Sigmoid colon (tissue), 7 donors: ENCODE measurements around the gene CTNNAL1. TPM values are rescaled to one million over a fixed set of nuclear protein-coding genes. Genes with fewer than 3 reads are reported as not detected.

Source experiments
- DNase-seq: peaks from one replicate; pipeline ENCODE4 v3.0.0-alpha.2; 2019
- H3K27ac ChIP-seq, 4 donors: fragments of 200-600 bp; sonication (generic); one replicate each; pipeline ENCODE4 v1.5.1; 2016 to 2019; ENCODE audit warnings: mild to moderate bottlenecking in 1 of 4
- H3K27me3 ChIP-seq, 3 donors: fragments of 200-600 bp; sonication (generic); one replicate each; pipeline ENCODE4 v1.5.1; 2019; ENCODE audit warnings: mild to moderate bottlenecking in 1 of 3
- H3K36me3 ChIP-seq, 4 donors: fragments of 200-600 bp; sonication (generic); one replicate each; pipeline ENCODE4 v1.5.1; 2016 to 2019
- H3K4me1 ChIP-seq, 4 donors: fragments of 200-600 bp; sonication (generic); one replicate each; pipeline ENCODE4 v1.5.1; 2017 to 2019
- H3K4me3 ChIP-seq, 4 donors: fragments of 200-600 bp; sonication (generic); one replicate each; pipeline ENCODE4 v1.5.1; 2017 to 2019; ENCODE audit warnings: mild to moderate bottlenecking in 2 of 4, moderate library complexity in 1 of 4
- H3K9me3 ChIP-seq, 4 donors: fragments of 200-600 bp in 3 of 4; sonication (generic) in 3 of 4; one replicate each; pipeline versions ENCODE4 v1.5.1 to v1.6.1; 2013 to 2019
- EP300 ChIP-seq, 4 donors: sonication (generic); formaldehyde crosslinking; IDR thresholded peaks; one replicate each; pipeline ENCODE4 v1.6.1; 2017; ENCODE audit warnings: antibody characterized with exemption in 4 of 4
- POLR2A ChIP-seq, 2 donors: fragments of 450-650 bp; IDR thresholded peaks; one replicate each; pipeline ENCODE4 v1.6.1; 2016; ENCODE audit warnings: antibody characterized with exemption in 2 of 2, mild to moderate bottlenecking in 2 of 2, moderate library complexity in 2 of 2
- POLR2AphosphoS5 ChIP-seq, 4 donors: sonication (generic); formaldehyde crosslinking; IDR thresholded peaks; one replicate each; pipeline ENCODE4 v1.6.1; 2017; ENCODE audit warnings: antibody characterized with exemption in 4 of 4
- WGBS, 2 donors: extraction: QIAGEN DNeasy Blood & Tissue Kit; methylation state at CpG; one replicate each; pipeline ENCODE4 v1.1.7; 2013; 5-methylcytosine and 5-hydroxymethylcytosine counted together
- intact Hi-C: fragments of 100-400 bp; cut with DNase I; formaldehyde crosslinking; loops from one replicate; pipeline ENCODE4 v1.15.1; 2023
- polyA plus RNA-seq, 3 donors: library from polyadenylated mRNA; stranded (reverse); fragments of 200-250 nt; gene quantifications; one replicate each; pipeline ENCODE4 v1.2.3, GENCODE V29; 2013
- total RNA-seq, 4 donors: library from RNA; depleted of rRNA; stranded (reverse); fragments of >200 nt; gene quantifications; one replicate each; pipeline ENCODE4 v1.1.0, GENCODE V29; 2016
- TF ChIP-seq, protein P1 (sequence below), 4 experiments: fragments of 450-650 bp in 3 of 4; fragments of 200-600 bp in 1 of 4; IDR thresholded peaks; one replicate each; pipeline ENCODE4 v1.5.1; 2016 to 2019; ENCODE audit warnings: antibody characterized with exemption in 4 of 4, mild to moderate bottlenecking in 3 of 4, moderate library complexity in 2 of 4
- donor health status: healthy with polysubstance abuse.
- donor health status: Bipolar disorder and iron deficiency.
- donor health status: healthy.

CTNNAL1 gene
- total and polyA plus RNA-seq, 7 donors = 18.7 to 56.8 (median 36.4) TPM

DNA sequence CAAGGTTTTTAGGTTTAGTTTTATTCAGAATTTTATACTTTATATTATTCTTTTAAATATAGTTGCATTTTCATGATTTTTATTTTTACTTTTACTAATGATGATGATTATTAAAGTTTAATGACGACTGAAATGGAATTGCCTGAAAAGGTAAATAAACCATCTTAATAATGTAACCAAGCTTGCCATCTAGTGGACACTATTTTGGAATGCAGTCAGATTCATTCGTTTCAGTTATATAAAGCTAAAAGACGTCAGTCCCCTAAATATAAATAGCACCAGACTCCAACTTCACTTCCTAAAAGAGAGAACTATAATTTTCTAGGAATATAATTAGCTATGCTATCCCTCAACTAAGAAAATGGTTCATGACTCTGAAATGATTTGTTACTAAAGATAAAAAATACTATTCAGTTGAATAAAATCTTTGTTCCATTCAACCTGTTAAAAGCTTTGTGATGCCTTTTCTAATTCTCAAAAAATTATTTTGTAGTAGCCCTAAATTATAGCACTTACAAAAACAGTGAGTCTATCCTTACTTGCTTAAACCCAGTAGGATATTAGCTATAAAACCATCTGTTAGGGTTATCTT lies 59.2 kb downstream of the CTNNAL1 start:
- no peak for DNase-seq
- H3K9me3 ChIP-seq = no peaks in the 10 kb centered on the region
- no peaks in the 10 kb centered on the region for H3K27me3 ChIP-seq
- H3K36me3 ChIP-seq = peaks cover 0 to 9% (median 0%) of the 10 kb centered on the region in 4 donors
- H3K4me1 ChIP-seq = peaks cover 0 to 10% (median 8%) of the 10 kb centered on the region in 4 donors
- intact Hi-C loops = loop anchor here (2.0 kb wide), 1 partner anchor 19 kb away; the partner anchor contains the start of genes ABITRAM and ELP1
- no peak overlapping the region for H3K4me3 ChIP-seq
- peak in 1 of 4 donors; percentile 37 for TF ChIP-seq POLR2AphosphoS5 (IDR thresholded peaks at IDR 0.05)
- TF ChIP-seq EP300 (IDR thresholded peaks at IDR 0.05) = no peak
- TF ChIP-seq, protein P1, sequence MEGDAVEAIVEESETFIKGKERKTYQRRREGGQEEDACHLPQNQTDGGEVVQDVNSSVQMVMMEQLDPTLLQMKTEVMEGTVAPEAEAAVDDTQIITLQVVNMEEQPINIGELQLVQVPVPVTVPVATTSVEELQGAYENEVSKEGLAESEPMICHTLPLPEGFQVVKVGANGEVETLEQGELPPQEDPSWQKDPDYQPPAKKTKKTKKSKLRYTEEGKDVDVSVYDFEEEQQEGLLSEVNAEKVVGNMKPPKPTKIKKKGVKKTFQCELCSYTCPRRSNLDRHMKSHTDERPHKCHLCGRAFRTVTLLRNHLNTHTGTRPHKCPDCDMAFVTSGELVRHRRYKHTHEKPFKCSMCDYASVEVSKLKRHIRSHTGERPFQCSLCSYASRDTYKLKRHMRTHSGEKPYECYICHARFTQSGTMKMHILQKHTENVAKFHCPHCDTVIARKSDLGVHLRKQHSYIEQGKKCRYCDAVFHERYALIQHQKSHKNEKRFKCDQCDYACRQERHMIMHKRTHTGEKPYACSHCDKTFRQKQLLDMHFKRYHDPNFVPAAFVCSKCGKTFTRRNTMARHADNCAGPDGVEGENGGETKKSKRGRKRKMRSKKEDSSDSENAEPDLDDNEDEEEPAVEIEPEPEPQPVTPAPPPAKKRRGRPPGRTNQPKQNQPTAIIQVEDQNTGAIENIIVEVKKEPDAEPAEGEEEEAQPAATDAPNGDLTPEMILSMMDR (IDR thresholded peaks at IDR 0.05) = peak; percentile 6 to 55 (median 44)
- TF ChIP-seq POLR2A (IDR thresholded peaks at IDR 0.05) = no peak
- H3K27ac ChIP-seq = peak overlapping the region in 3 of 4 donors; percentile 29 to 62 (median 62)
- WGBS, 2 donors = 3 to 5% methylated on average over 3 of the region's 3 CpGs

DNA sequence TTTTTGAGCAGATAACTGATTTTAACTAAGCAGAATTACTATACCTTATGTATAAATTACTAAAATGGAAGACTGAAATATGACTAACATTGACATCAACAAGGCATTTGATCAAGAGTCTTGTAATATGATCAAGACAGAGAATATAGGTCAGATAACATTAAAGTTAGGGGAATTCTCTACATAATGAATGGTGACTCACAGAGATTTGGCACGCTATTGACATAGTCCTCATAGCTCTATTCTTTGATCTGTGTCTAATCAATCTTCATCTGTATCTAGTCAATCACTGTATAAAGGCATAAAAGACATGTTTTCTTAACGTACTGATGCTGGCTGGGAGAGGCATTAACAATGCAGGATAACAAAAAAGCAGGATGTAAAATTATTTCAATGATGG lies 61.7 kb downstream of the CTNNAL1 start:
- Histone ChIP-seq H3K27me3 (no peaks in the 10 kb centered on the region), H3K36me3 (peaks cover 0 to 12% (median 0%) of the 10 kb centered on the region in 4 donors), H3K4me3 (no peak overlapping the region), H3K27ac (no peak overlapping the region), H3K4me1 (peaks cover 0 to 10% (median 8%) of the 10 kb centered on the region in 4 donors), H3K9me3 (no peaks in the 10 kb centered on the region)
- WGBS, 2 donors = 71 to 88% methylated on average over 2 of the region's 2 CpGs
- intact Hi-C loops = no loop called here
- DNase-seq = no peak
- TF ChIP-seq EP300 (IDR thresholded peaks at IDR 0.05) = no peak
- TF ChIP-seq, protein P1 (IDR thresholded peaks at IDR 0.05) = no peak
- no peak for TF ChIP-seq POLR2A (IDR thresholded peaks at IDR 0.05)
- TF ChIP-seq POLR2AphosphoS5 (IDR thresholded peaks at IDR 0.05) = no peak

DNA sequence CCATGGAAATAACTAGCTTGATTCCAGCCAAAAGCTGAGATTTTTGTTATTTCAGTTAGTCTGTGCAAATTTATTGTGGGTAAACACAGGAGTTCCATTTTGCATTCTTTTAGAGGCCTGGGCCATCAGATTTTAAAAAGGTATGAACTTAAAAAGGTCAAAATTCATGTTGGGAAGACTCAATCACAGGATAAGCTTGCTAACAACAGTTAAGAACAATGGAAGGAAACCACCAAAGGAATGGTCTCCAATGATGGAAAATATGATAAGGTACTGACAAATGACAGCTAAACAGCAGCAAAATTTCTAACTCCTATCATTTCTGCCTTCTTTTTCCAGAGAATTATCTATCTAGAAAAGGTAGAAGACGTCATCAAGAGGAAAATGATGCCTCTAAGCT lies 63.1 kb downstream of the CTNNAL1 start:
- TF ChIP-seq EP300 (IDR thresholded peaks at IDR 0.05) = no peak
- TF ChIP-seq POLR2A (IDR thresholded peaks at IDR 0.05) = no peak
- no peak for TF ChIP-seq POLR2AphosphoS5 (IDR thresholded peaks at IDR 0.05)
- TF ChIP-seq, protein P1 (IDR thresholded peaks at IDR 0.05) = no peak
- WGBS, 2 donors = 76 to 90% methylated on average over 1 of the region's 1 CpG
- no peak for DNase-seq
- Histone ChIP-seq H3K4me3 (no peak overlapping the region), H3K9me3 (no peaks in the 10 kb centered on the region), H3K27me3 (no peaks in the 10 kb centered on the region), H3K27ac (no peak overlapping the region), H3K36me3 (peaks cover 0 to 12% (median 0%) of the 10 kb centered on the region in 4 donors), H3K4me1 (peaks cover 0 to 10% (median 8%) of the 10 kb centered on the region in 4 donors)
- intact Hi-C loops = no loop called here

DNA sequence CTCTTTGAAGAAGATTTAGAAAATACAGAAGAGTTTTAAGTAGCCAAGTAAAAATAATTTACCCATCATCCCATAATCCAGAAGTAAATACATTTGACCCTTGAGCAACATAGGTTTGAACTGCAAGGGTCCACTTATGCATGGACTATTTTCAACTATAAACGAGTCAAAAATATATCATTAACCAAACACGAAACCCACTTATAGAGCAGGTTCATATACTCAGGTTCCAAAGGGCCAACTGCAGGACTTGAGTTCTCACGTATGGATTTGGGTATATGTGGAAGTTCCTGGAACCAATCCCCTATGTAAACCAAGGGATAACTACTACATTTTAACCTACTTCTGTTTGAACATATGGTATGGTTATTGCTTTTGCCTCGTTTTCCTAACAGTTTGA lies 73.3 kb downstream of the CTNNAL1 start:
- H3K4me1 ChIP-seq = peaks cover 0 to 7% (median 6%) of the 10 kb centered on the region in 4 donors
- no peaks in the 10 kb centered on the region for H3K9me3 ChIP-seq
- intact Hi-C loops = loop anchor here (10.0 kb wide), 2 partner anchors 475 to 1455 kb away; partner anchors contain the start of gene KLF4
- TF ChIP-seq EP300 (IDR thresholded peaks at IDR 0.05) (no peak), POLR2A (IDR thresholded peaks at IDR 0.05) (no peak), POLR2AphosphoS5 (IDR thresholded peaks at IDR 0.05) (no peak)
- TF ChIP-seq, protein P1 (IDR thresholded peaks at IDR 0.05) = no peak
- WGBS, 2 donors = 80 to 90% methylated on average over 4 of the region's 4 CpGs
- H3K27me3 ChIP-seq = no peaks in the 10 kb centered on the region
- no peak for DNase-seq
- H3K27ac ChIP-seq = no peak overlapping the region
- H3K36me3 ChIP-seq = peaks cover 0 to 54% (median 6%) of the 10 kb centered on the region in 4 donors
- no peak overlapping the region for H3K4me3 ChIP-seq
